Erythroblast (primary cell): ENCODE results near the gene SULT1C4.

Source experiments
- GATA1 ChIP-seq: IDR thresholded peaks from 2 replicates; pipeline ENCODE4 v1.6.1; 2011; ENCODE audit warnings: low read depth, mild to moderate bottlenecking, control low read depth, low read length, moderate library complexity
- POLR2A ChIP-seq: IDR thresholded peaks from 2 replicates; pipeline ENCODE4 v1.6.1; 2011; ENCODE audit warnings: mild to moderate bottlenecking, low read length

GRCh38 chr2:108355906-108356734, 21.6 kb upstream of the SULT1C4 start:
- TF ChIP-seq POLR2A (no peak), GATA1 (no peak)
